UCSD-AML1 (cell line): ENCODE data around the gene EIF5.
"Not testable (repeated sequence)": the region's sequence is repeated elsewhere in the genome, so short reads cannot be mapped to it uniquely, and the experiment has no call there.

Source experiments
- DNase-seq: peaks from one replicate; lab custom pipeline; 2025; ENCODE audit not compliant: unreplicated experiment; lab: John Stamatoyannopoulos, UW

The EIF5 gene

DNA sequence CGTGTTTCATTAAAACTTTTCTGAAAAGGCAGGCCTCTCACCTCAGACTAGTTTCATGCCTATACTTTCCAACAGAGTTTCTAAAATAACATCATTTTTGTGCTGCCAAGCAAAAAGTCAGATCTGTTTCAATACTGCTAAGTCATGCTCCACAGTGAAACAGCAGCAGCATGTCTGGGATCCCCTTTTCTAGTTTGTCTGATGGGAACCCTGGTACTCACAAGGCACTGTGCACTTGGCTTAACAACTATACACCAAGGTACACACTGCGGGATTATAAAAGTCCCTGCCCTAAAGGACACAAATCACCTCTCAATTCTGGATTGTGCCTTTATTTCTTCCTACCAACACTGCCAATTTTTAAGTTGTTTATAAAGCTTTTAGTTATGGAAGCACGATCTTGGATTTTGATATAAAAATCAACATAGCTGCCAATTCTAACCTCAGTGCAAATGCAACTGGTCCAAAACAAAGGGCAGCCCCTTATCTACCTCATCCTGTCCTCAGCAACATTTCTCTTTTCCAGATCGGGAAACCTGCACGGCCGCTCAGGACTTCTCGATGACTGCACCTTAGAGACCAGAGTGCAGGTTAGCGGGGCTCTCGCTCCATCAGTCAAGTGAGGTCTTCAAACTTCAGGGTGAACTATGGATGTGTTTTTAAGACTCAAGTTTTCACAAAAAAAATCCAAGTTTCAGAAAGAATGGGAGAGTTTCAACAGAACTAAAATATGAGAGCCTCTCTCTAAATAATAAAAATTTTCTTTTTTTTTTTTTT lies 1.7 kb upstream of the EIF5 start:
- DNase-seq: no peak

DNA sequence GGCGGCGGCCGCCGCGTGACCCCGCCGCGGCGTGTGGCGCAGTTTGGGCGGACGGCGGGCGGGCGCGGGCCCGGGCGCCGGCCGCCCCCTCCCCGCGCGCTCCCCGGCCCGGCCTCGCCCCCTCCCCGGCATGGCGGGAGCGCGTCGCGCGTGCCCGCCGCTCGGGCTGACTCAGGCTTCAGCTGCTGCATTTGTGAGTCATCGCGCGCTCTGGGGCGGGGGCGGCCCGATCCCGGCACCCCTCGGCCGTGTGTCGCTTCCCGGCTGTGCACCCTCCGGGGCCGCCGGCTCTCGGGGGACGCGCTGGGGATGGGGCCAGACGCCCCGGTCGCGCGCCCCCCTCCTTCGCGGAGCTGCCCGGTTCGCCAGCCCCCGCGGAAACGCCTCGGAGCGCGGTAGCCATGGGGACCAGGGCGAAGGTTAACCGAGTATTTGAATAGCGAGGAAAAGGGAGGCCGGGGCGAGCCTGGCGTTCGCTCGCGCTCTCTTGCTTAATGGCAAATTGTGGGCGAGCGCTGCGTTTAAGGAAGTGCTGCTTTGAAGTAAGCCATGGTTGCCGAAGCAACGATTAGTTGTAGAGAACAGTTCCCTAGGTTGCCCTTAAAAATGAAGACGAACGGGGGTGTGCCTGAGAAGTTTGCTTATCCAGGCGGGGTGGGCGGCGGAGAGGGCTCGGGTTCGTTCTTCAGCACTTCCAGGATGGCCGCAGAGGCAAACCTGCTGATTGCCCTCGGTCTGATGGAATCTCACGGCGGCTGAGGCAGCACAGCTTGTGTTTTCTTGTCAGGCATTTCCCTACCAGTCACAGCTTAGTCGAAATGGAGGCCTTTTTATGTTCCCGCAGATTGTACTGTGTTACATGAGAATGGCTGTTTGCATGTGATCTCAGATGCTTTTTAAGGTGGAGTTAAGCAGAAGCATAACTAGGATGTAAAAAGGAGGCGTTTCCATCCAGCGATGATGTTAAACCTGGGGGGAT lies 896 bp downstream of the EIF5 start:
- peak; percentile 55 for DNase-seq

DNA sequence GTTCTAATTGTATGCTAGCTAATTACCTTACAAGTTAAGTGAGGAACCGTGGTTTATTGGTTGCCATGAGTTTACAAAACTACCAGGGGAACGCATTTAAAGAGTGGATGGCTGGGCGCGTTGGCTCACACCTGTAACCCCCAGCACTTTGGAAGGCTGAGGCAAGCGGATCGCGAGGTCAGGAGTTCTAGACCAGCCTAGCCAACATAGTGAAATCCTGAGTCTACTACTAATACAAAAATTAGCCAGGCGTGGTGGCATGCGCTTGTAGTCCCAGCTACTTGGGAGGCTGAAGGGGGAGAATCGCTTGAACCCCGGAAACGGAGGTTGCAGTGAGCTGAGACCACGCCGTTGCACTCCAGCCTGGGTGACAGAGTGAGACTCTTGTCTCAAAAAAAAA lies 2.2 kb downstream of the EIF5 start:
- DNase-seq: no peak

DNA sequence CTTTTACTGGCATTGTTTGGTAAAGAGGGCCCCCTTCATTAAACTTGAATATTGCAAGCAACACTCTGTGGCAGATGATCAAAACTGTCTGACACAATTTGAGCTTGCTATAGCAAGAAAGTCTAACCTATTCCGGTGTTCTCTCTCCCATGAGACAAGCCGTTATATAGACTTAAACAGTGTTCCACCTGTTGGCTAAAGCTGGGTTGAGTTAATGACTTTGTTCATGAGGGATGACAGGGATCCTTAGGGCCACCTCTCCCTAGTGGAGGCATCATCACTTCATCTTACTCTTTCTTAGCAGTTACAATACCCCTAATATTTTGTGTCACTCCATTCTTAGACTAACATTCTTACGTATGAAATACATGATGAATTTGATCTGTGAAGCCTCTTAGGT lies 3.8 kb downstream of the EIF5 start:
- no peak for DNase-seq

DNA sequence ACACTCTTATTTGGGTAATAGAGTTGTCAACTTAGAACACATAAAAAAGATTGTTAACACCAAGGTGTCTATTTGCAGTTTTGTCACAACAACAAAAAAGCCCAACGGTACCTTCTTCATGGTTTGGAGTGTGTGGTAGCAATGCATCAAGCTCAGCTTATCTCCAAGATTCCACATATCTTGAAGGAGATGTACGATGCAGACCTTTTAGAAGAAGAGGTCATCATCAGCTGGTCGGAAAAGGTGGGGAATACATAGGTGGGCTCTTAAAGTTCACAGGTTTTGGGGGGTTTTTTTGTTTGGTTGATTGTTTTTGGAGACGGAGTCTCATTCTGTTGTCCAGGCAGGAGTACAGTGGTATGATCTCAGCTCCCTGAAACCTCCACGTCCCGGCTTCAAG lies 5.5 kb downstream of the EIF5 start:
- no peak for DNase-seq

DNA sequence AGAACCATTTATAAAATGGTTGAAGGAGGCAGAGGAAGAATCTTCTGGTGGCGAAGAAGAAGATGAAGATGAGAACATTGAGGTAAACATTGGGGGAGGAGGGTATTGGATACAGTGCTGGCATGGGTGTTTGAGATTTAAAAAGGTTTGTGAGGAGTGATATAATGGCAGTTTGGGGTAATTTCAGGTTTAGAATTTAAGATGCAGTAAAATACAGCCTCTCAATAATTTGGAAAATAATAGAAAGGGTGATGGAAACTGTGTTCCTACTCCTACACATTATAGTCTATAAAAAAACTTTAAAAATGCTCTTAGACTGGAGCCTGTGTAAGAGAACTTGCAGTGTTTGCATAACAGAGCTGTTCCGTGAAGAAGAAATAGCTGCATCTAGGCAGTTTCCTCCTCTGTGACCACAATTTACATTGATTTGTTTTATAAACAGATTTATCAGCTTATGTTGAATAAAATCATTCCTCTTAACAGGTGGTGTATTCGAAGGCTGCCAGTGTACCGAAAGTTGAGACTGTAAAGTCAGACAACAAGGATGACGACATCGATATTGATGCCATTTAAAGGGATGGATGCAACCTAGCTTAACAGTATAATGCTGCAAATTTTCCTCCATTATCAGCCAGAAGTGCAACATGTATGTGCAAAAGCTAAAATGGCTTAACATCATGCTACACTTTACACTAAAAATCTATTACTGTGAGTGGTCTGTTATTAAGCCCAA lies 6.6 kb downstream of the EIF5 start:
- no peak for DNase-seq

DNA sequence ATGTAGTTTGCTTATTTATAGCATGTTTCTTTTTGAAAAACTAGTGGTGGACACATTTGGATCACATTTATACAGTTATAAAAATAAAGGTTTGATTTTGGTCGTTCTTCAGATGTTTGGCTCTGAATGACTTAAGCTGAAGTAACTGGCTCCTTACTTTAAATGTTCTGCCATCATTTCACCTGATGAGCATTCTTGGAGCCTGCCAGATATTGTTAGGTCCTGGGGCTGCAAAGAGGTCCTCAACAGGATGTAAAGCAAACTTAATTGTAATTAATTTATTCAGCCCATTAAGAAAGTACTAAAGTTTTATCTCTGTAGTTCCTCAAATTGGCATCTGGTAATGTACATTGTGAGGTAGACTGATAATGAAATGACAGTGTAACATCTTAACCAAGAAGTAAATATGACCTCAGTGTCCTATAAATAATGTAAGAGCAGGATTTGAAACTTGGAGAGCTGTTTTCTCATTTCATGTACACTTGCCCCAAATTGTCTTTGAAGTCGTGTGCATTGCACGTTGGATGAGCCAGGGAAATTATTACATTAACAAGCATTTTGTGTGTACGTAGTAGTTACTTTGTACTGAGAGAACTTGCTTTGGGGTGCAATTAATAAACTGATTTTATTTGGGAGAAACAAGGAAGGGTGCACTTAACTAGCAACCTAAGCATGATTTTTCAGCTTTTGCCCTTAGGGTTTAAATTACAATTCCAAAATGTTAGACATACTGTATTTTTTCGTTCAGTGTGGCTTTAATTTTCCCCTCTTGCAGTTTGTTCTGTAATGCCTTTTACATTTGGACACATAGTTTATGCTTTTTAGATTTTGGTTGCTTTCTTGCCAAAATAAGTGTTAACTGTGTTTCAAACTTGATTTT lies 7.5 kb downstream of the EIF5 start:
- DNase-seq: no peak

DNA sequence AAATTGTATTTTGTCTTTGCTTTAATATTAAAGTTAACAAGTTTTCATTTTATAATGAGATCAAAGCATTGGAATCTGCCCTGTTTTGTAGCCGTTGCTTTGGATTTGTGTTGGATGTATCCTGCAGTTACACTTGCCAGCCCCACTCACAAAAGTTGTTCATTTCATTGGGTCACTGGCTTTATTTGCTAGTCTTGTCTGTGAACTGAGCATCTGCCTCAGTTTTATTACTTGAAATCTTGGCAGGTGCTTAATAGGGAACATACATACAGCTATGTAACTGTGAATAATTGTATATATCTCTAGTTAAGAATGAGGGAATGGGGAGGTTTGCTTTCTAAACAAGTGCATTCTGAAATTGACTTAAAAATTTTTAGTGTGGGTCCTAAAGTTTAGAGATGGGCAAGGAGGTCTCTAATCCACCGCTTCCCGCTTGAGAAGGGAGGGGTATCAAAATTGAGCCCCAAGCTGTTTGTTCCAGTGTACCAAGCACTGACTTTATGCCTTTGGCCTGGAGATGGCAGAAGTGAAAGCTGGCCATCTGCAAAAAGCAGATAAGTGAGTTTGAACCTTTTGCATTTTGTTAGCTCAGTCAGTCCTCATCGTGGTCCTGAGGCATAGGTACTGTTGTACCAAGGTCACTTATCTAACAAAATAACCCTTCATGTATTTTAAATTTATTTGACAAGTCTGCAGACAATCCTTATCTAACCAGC lies 9.3 kb downstream of the EIF5 start:
- no peak for DNase-seq

DNA sequence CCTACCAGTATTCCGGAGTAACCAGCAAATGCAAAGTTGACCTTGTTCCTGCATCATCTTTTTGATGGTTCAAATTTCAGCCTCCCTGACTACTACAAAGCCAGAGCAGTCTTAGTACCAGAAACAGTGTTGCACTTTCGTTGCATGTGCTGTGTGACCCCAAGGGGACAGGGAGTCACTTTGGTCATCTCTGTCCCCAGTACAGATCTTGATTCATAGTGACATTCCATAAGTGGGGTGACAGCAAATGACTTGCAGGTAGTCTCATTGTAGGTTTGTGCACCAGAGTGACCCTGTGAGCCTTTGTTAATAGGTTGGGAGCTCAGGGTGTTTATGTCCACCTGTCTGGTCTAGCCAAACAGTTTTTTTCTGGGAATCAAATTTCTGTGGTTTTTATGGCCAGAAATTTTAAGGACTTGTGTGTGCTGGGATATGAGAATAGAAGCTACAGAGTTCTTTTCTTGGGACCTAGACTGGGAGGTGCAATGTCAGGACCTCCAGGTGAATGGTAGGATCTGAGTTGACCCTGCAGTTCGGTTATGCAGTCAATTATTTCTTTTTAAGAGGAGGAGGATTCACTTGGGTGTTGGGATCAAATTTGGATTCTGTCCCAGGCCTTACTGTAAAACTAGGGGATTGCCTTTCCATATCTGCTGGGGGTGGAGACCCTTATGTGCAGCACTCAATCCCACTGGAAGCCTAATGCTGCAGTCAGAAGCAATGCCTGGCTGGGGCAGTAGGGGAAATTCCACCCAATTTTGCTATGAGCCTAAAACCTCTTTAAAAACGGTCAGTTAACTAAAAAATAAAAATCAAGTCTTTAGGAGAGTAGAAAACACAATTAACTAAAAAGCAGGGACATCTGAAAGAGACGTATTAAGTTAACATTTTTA lies 10.1 kb downstream of the EIF5 start:
- DNase-seq: no peak

DNA sequence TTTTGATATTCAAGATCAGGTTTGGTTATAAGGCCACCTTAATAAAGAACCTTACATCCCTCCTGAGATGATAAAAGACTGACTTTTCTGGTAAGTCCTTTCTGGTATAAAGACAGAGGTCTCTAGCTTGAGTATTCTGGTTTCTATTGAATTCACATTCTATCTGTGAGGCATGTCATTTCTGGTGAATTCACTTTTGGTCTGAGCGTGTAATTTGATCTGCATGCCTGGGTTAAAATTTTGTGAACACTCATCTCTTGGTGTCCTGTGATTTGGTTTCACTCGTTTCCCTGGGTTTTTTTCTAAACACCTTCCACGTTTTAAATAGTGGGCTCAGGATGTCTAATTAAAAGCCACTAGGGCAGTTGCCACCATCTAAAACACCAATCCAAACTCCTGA lies 12.2 kb downstream of the EIF5 start:
- DNase-seq: no peak

DNA sequence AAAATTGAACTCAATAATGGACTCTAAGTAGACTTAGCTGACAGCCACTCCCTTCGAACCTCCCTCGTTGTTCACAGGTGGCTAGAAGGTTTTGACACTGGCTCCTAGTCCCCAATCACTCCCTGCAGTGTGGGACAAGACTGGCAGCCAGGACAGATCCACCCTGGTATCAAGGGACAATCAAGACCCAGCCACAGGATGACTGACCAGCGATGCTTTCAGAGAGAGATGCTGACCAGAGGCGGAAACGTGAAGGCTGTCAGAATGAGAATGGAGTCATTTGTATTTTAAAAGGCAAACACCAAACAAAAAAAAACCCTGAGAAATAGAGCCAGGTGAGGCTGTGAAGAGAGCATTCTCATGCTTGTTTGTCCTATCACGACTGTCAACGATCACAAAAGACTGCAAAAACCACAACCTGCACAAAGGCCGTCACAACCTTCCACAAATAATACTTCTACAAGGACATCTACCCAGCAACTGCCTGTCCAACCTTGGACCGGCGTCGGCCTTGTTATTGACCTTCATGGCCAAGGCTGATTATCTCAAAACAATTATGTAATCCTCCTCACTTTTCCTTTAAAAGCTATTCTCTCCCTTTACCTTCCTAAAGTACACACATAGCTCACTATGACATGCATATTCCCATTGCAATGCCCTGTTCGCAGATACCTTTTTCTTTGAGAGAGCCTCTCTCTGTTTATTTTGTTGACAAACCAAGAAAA lies 13.2 kb downstream of the EIF5 start:
- no peak for DNase-seq

DNA sequence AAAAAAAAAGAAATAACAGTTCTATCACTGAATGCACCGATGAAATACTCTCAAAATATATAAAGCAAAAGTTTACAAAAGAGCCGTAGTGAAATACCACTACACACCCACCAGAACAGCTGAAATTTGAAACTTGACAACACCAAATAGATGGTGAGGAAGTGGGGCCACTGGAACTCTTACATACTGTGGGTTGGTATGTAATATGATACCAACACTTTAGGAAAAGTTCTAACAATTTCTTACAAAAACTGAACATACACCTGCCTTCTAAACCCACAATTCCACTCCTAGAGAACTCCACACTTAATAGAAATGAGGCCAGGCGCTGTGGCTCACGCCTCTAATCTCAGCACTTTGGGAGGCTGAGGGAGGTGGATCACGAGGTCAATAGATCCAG lies 14.1 kb downstream of the EIF5 start:
- no peak for DNase-seq

DNA sequence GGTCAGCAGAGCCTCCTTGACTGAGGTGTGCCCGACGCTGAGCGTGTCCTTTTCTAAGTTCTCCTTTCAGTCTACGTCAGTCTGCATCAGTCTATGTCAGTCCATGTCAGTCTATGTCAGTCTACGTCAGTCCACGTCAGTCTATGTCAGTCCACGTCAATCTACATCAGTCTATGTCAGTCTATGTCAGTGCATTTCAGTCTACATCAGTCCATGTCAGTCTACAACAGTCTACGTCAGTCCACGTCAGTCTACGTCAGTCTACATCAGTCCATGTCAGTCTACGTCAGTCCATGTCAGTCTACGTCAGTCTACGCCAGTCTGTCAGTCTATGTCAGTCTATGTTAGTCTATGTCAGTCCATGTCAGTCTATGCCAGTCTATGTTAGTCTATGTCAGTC lies 15.9 kb downstream of the EIF5 start:
- no peak for DNase-seq

DNA sequence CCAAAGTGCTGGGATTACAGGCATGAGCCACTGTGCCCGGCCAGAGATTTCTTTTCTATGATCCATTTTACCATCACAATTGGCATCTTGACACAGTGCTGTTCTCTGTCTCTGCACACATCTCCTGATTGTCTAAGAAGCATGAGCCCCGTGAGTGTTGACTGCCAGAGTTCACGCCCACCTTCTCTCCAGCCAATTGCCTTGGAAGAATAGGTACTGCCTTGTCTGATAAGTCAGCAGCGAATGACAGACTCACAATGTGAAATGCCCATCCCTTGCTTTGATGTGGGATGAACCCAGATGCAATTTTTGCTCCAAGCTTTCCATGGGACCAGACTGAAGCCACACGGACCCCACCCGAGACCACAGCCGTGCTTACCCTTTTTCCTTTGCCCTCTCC lies 19.3 kb downstream of the EIF5 start:
- DNase-seq: no peak

DNA sequence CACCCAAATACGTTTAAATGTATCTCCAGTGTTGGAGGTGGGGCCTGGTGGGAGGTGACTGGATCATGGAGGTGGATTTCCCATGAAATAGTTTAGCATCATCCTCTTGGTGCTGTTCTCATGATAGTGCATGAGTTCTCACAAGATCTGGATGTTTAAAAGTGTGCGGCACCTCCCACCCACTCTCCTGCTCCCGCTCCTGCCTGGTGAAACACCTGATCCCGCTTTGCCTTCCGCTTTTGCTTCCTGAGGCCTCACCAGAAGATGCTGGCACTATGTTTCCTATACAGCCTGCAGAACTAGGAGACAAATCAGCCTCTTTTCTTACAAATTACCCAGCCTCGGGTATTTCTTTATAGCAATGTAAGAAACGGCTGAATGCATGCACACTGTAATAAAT lies 20.1 kb downstream of the EIF5 start:
- no peak for DNase-seq

DNA sequence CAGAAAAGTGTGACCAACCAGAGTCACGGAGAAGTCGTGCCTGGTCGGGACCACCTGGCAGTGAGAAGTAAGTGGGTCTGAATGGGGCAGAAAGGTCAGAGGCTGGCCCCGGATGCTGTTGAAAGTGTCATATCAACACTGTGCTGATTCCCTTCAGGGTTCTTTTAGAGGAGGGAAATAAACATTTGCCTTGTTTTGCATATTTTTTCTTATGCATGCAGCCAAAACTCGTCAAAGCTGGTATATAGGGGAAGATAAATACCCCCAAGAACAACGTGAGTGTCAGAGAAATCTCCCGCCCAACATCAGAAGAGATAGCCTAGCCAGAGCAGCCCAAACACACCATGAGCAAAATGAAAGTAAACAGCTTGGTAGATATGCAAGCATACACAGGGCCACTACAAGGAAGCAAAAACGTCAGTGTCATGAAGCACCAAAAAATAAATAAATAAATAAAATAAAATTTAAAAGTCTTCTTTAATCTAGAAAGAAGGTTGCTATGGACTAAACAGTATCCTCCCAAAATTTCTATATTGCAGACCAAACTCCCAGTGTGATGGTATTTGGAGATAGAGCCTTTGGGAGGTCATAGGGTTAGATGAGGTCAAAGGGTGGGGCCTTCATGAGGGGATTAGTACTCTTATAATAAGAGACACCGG lies 22.1 kb downstream of the EIF5 start:
- DNase-seq: no peak

DNA sequence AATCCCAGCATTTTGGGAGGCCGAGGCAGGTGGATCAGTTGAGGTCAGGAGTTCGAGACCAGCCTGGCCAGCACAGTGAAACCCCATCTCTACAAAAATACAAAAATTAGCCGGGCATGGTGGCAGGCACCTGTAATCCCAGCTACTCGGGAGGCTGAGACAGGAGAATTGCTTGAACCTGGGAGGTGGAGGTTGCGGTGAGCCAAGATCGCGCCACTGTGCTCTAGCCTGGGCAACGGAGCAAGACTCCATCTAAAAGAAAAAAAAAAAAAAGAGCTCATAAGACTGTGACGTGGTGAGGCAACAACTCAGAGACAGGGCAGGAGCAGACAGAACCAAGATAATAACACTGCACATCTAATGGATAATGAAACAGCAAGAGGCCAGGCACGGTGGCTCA lies 23.5 kb downstream of the EIF5 start:
- not testable (repeated sequence) for DNase-seq

DNA sequence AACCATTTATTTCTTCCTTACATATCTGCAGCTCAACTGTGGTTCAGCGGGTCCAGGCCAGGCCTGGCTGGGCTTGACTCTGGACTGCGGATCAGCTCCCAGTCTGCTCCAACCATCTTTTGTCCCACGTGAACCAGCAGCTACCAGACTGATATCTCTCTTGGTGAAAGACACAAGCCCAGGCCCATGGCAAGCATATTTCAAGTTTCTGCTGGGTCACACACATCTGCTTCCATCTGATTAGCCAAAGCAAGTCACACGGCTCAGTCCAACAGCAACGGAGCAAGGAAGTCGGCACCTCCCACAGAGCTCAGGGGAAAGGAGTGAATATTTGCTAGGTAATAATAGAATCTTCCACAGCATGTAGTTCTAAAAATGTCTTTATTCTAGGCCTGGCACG lies 26.5 kb downstream of the EIF5 start:
- DNase-seq: no peak
